ENCODE data around the gene NFATC2.

The NFATC2 gene

GRCh38 chr20:51513545-51513944 lies 29.0 kb downstream of the NFATC2 start:
- DNase-seq = no peak

- DNase-seq = peak; percentile 30
Observed at GRCh38 chr20:51512645-51513044, 29.9 kb downstream of the NFATC2 start.

GRCh38 chr20:51511861-51512619 lies 30.5 kb downstream of the NFATC2 start:
- no peak for DNase-seq

GRCh38 chr20:51510936-51511605 lies 31.4 kb downstream of the NFATC2 start:
- no peak for DNase-seq

GRCh38 chr20:51510169-51510568 lies 32.4 kb downstream of the NFATC2 start:
- no peak for DNase-seq

- DNase-seq = no peak
Observed at GRCh38 chr20:51509208-51509607, 33.3 kb downstream of the NFATC2 start.

GRCh38 chr20:51508780-51509179 lies 33.7 kb downstream of the NFATC2 start:
- no peak for DNase-seq

GRCh38 chr20:51508158-51508557 lies 34.4 kb downstream of the NFATC2 start:
- no peak for DNase-seq

- DNase-seq = no peak
Observed at GRCh38 chr20:51507216-51508036, 35.1 kb downstream of the NFATC2 start.

GRCh38 chr20:51506527-51507215 lies 35.8 kb downstream of the NFATC2 start:
- DNase-seq = no peak

GRCh38 chr20:51505566-51505965 lies 37.0 kb downstream of the NFATC2 start:
- DNase-seq = no peak

GRCh38 chr20:51503376-51503775 lies 39.1 kb downstream of the NFATC2 start:
- no peak for DNase-seq

GRCh38 chr20:51500936-51501335 lies 41.6 kb downstream of the NFATC2 start:
- DNase-seq = peak; percentile 61

GRCh38 chr20:51500311-51500710 lies 42.2 kb downstream of the NFATC2 start:
- peak; percentile 64 for DNase-seq

GRCh38 chr20:51498765-51499540 lies 43.6 kb downstream of the NFATC2 start:
- DNase-seq = no peak

- peak; percentile 62 for DNase-seq
Observed at GRCh38 chr20:51497542-51498467, 44.7 kb downstream of the NFATC2 start.

GRCh38 chr20:51496964-51497363 lies 45.6 kb downstream of the NFATC2 start:
- DNase-seq = no peak

GRCh38 chr20:51495921-51496545 lies 46.5 kb downstream of the NFATC2 start:
- no peak for DNase-seq

- no peak for DNase-seq
Observed at GRCh38 chr20:51495291-51495690, 47.2 kb downstream of the NFATC2 start.
